NT2/D1 (cell line): ENCODE results near the gene NEK5.
"Not testable (repeated sequence)": the region's sequence is repeated elsewhere in the genome, so short reads cannot be mapped to it uniquely, and the experiment has no call there.

ENCODE experiments used
- DNase-seq: peaks from one replicate; pipeline ENCODE4 v3.0.0-alpha.2; 2011; ENCODE audit warnings: low read depth, low spot score
- H3K27me3 ChIP-seq: 2 replicates; pipeline ENCODE4 v1.6.0; 2011; ENCODE audit warnings: mild to moderate bottlenecking; ENCODE audit not compliant: insufficient read length, insufficient read depth
- H3K36me3 ChIP-seq: 2 replicates; pipeline ENCODE4 v1.6.1; 2011; ENCODE audit warnings: mild to moderate bottlenecking, low read length, mixed read lengths; ENCODE audit not compliant: insufficient read depth, insufficient read length
- H3K4me1 ChIP-seq: 2 replicates; pipeline ENCODE4 v1.5.1; 2011; ENCODE audit not compliant: insufficient read depth, insufficient read length
- H3K4me3 ChIP-seq: 2 replicates; pipeline ENCODE4 v1.5.1; 2011; ENCODE audit warnings: low read depth; ENCODE audit not compliant: insufficient read length
- H3K9ac ChIP-seq: 2 replicates; pipeline ENCODE4 v1.6.0; 2011; ENCODE audit warnings: low read depth; ENCODE audit not compliant: insufficient read length
- H3K9me3 ChIP-seq: 2 replicates; pipeline ENCODE4 v1.5.1; 2011; ENCODE audit warnings: mild to moderate bottlenecking, low read length; ENCODE audit not compliant: insufficient read depth
- SUZ12 ChIP-seq: IDR thresholded peaks from 2 replicates; pipeline ENCODE4 v1.6.1; 2011; ENCODE audit not compliant: insufficient read length, insufficient read depth; ENCODE audit errors: extremely low read depth
- YY1 ChIP-seq: IDR thresholded peaks from 2 replicates; pipeline ENCODE4 v1.6.1; 2011; ENCODE audit not compliant: insufficient read length, insufficient read depth
- ZNF274 ChIP-seq: IDR thresholded peaks from 2 replicates; pipeline ENCODE4 v1.6.1; 2011; ENCODE audit warnings: mild to moderate bottlenecking, low read depth, low read length

Gene NEK5

GRCh38 chr13:52112591-52112990 is 16.3 kb downstream of the NEK5 start:
- Histone ChIP-seq H3K36me3 (no peaks in the 10 kb centered on the region), H3K4me1 (no peaks in the 10 kb centered on the region), H3K4me3 (no peak overlapping the region), H3K9me3 (no peaks in the 10 kb centered on the region), H3K27me3 (no peaks in the 10 kb centered on the region), H3K9ac (no peak overlapping the region)
- no peak for TF ChIP-seq YY1
- TF ChIP-seq ZNF274, result no peak
- no peak for TF ChIP-seq SUZ12
- DNase-seq, result no peak

- Histone ChIP-seq H3K9ac (no peak overlapping the region), H3K4me3 (no peak overlapping the region), H3K36me3 (no peaks in the 10 kb centered on the region), H3K4me1 (no peaks in the 10 kb centered on the region), H3K9me3 (no peaks in the 10 kb centered on the region), H3K27me3 (no peaks in the 10 kb centered on the region)
- no peak for TF ChIP-seq ZNF274
- no peak for DNase-seq
These were observed 19.7 kb downstream of the NEK5 start for GRCh38 chr13:52109116-52109670.

DNA sequence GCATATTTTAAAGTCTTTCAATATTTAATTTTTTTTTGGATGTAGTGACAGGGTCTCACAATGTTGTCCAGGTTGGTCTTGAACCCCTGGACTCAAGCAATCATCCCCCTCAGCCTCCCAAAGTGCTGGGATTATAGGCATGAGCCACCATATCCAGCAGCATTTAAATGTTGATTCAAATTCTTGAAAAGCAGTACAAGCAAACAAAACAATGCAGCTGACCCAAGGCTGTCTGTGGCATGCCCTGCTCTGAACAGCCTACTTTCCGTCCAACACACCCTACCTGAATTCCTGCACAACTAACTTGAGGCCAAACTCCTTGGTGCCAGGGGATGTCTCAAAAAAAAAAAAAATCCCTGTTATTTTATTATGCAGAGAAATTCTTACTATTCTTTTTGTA is 23.0 kb downstream of the NEK5 start:
- no peak overlapping the region for H3K9ac ChIP-seq
- TF ChIP-seq YY1, result no peak
- TF ChIP-seq ZNF274, result no peak
- TF ChIP-seq SUZ12, result no peak
- H3K4me1 ChIP-seq, result no peaks in the 10 kb centered on the region
- H3K4me3 ChIP-seq, result no peak overlapping the region
- no peaks in the 10 kb centered on the region for H3K27me3 ChIP-seq
- DNase-seq, result no peak
- no peaks in the 10 kb centered on the region for H3K9me3 ChIP-seq
- H3K36me3 ChIP-seq, result no peaks in the 10 kb centered on the region

DNA sequence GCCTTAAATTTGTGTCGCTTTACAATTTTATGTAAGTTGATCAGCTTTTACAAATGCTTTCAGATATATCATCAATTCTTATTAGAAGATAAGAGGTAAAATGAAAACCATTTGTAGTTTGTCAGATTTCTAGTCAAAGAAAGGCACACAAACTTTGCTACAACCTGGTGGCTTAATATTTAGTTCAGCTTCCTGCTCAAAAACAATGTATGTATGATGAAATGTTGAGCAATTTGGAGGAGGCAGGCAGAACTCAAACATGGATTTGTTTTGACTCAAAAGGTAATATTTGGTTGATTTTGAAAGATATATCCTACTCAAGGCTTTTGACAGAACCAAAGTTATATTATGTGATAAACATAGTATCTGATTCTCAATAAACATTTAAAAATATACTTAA is 24.2 kb downstream of the NEK5 start:
- no peak for TF ChIP-seq ZNF274
- no peak for TF ChIP-seq YY1
- TF ChIP-seq SUZ12, result no peak
- no peak for DNase-seq

GRCh38 chr13:52103386-52103785 is 25.5 kb downstream of the NEK5 start:
- H3K9me3 ChIP-seq, result no peaks in the 10 kb centered on the region
- TF ChIP-seq YY1, result no peak
- TF ChIP-seq SUZ12, result no peak
- no peak for TF ChIP-seq ZNF274
- no peaks in the 10 kb centered on the region for H3K27me3 ChIP-seq
- no peaks in the 10 kb centered on the region for H3K4me1 ChIP-seq
- DNase-seq, result no peak
- H3K4me3 ChIP-seq, result no peak overlapping the region
- no peak overlapping the region for H3K9ac ChIP-seq
- H3K36me3 ChIP-seq, result no peaks in the 10 kb centered on the region

More for the DNA sequence above, 24.2 kb downstream of the NEK5 start:
- Histone ChIP-seq H3K4me1 (no peaks in the 10 kb centered on the region), H3K4me3 (no peak overlapping the region), H3K36me3 (no peaks in the 10 kb centered on the region), H3K27me3 (no peaks in the 10 kb centered on the region), H3K9ac (no peak overlapping the region), H3K9me3 (no peaks in the 10 kb centered on the region)

DNA sequence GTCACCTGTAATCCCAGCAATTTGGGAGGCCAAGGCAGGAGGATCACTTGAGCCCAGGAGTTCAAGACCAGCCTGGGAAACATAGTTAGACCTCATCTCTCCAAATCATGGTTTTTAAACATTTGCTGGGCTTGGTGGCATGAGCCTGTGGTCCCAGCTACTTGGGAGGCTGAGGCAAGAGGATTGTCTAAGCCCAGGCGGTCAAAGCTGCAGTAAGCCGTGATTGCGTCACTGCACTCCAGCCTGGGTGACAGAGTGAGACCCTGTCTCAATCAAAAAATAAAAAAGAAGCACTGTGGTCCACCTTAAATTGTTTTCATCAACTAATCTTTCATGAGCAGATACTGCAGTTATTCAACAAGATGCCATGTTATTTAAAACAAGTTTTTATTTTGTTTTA is 26.4 kb downstream of the NEK5 start:
- not testable (repeated sequence) for H3K4me1 ChIP-seq, DNase-seq, H3K9ac ChIP-seq, H3K9me3 ChIP-seq, H3K36me3 ChIP-seq, H3K4me3 ChIP-seq, H3K27me3 ChIP-seq

- Histone ChIP-seq H3K9ac (no peak overlapping the region), H3K36me3 (no peaks in the 10 kb centered on the region), H3K4me3 (no peak overlapping the region), H3K4me1 (no peaks in the 10 kb centered on the region), H3K9me3 (no peaks in the 10 kb centered on the region), H3K27me3 (no peaks in the 10 kb centered on the region)
- TF ChIP-seq ZNF274 (no peak), YY1 (no peak), SUZ12 (no peak)
- no peak for DNase-seq
These were observed 31.7 kb downstream of the NEK5 start for GRCh38 chr13:52097197-52097596.

DNA sequence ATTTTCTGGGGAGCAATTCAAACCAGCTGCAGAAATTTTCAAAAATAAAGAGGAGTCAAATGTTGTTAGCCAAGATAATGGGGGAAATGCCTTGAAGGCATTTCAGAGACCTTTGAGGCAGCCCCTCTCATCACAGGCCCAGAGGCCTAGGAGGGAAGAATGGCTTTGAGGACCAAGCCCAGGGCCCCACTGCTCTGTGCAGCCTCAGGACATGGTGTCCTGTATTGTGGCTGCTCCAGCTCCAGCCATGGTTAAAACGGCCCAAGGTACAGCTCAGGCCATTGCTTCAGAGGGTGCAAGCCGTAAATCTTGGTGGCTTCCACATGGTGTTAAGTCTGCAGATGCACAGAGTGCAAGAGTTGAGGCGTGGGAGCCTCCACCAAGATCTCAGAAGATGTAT is 32.1 kb downstream of the NEK5 start:
- no peaks in the 10 kb centered on the region for H3K27me3 ChIP-seq
- no peaks in the 10 kb centered on the region for H3K9me3 ChIP-seq
- no peaks in the 10 kb centered on the region for H3K4me1 ChIP-seq
- no peak for DNase-seq
- TF ChIP-seq YY1 (no peak), ZNF274 (no peak), SUZ12 (no peak)
- H3K36me3 ChIP-seq, result no peaks in the 10 kb centered on the region
- no peak overlapping the region for H3K9ac ChIP-seq
- H3K4me3 ChIP-seq, result no peak overlapping the region
